Effector memory CD8-positive, alpha-beta T cell (primary cell): ENCODE results near the gene EDIL3.

ENCODE experiments used
- ATAC-seq: fragments of 150-1000 bp; cut with Tn5 transposase; replicated peaks from 2 replicates; pipeline ENCODE4 v1.10.0; 2021; ENCODE audit warnings: mild to moderate bottlenecking, moderate library complexity
- DNase-seq, 3 experiments: peaks; one replicate each; pipeline ENCODE4 v3.0.0; 2021
- H3K27ac Mint-ChIP-seq, 2 donors: one replicate each; pipeline ENCODE4 v1.8.0; 2022; ENCODE audit warnings: mild to moderate bottlenecking in 2 of 2, mixed read lengths in 2 of 2, moderate library complexity in 2 of 2
- H3K27me3 Mint-ChIP-seq, 2 donors: one replicate each; pipeline ENCODE4 v1.8.0; 2022; ENCODE audit warnings: mixed read lengths in 2 of 2
- H3K36me3 Mint-ChIP-seq: one replicate; pipeline ENCODE4 v1.8.0; 2022; ENCODE audit warnings: mild to moderate bottlenecking, moderate library complexity, mixed read lengths; ENCODE audit not compliant: insufficient read depth
- H3K4me1 Mint-ChIP-seq, 2 donors: one replicate each; pipeline ENCODE4 v1.8.0; 2022; ENCODE audit warnings: low read depth in 2 of 2, mixed read lengths in 2 of 2
- H3K4me3 Mint-ChIP-seq, 2 donors: one replicate each; pipeline ENCODE4 v1.8.0; 2022; ENCODE audit warnings: mild to moderate bottlenecking in 2 of 2, mixed read lengths in 2 of 2, moderate library complexity in 2 of 2
- H3K9me3 Mint-ChIP-seq, 2 donors: one replicate each; pipeline ENCODE4 v1.8.0; 2022; ENCODE audit warnings: mixed read lengths in 2 of 2

Gene EDIL3

DNA sequence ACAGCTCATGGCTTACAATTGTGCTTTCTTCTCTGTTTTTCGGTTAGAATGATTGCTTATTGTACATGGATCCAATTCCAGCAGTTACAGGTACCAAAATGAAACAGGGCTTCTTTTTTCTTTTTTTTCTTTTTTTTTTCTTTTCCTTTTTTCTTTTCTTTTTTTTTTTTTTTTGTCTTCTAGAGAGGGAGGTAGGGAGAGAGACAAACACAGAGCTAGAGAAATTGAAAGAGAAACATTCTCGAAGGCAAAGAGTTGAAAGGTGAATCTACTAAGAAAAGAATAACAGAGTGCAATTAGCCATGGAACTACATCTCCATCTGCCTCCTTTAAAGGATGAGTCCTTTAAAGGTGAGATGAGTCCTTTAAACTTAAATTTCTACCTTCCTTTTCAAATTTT is 1.0 kb upstream of the EDIL3 start:
- H3K9me3 Mint-ChIP-seq: peaks cover 4 to 8% of the 10 kb centered on the region in 2 donors
- ATAC-seq: no peak
- no peak for DNase-seq
- no peaks in the 10 kb centered on the region for H3K4me1 Mint-ChIP-seq
- peaks cover 30 to 46% of the 10 kb centered on the region in 2 donors for H3K27me3 Mint-ChIP-seq
- H3K4me3 Mint-ChIP-seq: no peak overlapping the region
- no peaks in the 10 kb centered on the region for H3K36me3 Mint-ChIP-seq
- no peak overlapping the region for H3K27ac Mint-ChIP-seq

- DNase-seq (no peak), ATAC-seq (no peak)
- peaks cover 30 to 46% of the 10 kb centered on the region in 2 donors for H3K27me3 Mint-ChIP-seq
- no peaks in the 10 kb centered on the region for H3K4me1 Mint-ChIP-seq
- no peaks in the 10 kb centered on the region for H3K36me3 Mint-ChIP-seq
- no peak overlapping the region for H3K27ac Mint-ChIP-seq
- no peak overlapping the region for H3K4me3 Mint-ChIP-seq
- peaks cover 4 to 8% of the 10 kb centered on the region in 2 donors for H3K9me3 Mint-ChIP-seq
Observed at GRCh38 chr5:84383816-84384603, 670 bp downstream of the EDIL3 start.

- H3K27me3 Mint-ChIP-seq: peaks cover 30 to 46% of the 10 kb centered on the region in 2 donors
- DNase-seq (no peak), ATAC-seq (no peak)
- peaks cover 4 to 8% of the 10 kb centered on the region in 2 donors for H3K9me3 Mint-ChIP-seq
- H3K4me1 Mint-ChIP-seq: no peaks in the 10 kb centered on the region
- no peak overlapping the region for H3K4me3 Mint-ChIP-seq
- H3K36me3 Mint-ChIP-seq: no peaks in the 10 kb centered on the region
- no peak overlapping the region for H3K27ac Mint-ChIP-seq
Observed at GRCh38 chr5:84383296-84383815, 1.3 kb downstream of the EDIL3 start.

DNA sequence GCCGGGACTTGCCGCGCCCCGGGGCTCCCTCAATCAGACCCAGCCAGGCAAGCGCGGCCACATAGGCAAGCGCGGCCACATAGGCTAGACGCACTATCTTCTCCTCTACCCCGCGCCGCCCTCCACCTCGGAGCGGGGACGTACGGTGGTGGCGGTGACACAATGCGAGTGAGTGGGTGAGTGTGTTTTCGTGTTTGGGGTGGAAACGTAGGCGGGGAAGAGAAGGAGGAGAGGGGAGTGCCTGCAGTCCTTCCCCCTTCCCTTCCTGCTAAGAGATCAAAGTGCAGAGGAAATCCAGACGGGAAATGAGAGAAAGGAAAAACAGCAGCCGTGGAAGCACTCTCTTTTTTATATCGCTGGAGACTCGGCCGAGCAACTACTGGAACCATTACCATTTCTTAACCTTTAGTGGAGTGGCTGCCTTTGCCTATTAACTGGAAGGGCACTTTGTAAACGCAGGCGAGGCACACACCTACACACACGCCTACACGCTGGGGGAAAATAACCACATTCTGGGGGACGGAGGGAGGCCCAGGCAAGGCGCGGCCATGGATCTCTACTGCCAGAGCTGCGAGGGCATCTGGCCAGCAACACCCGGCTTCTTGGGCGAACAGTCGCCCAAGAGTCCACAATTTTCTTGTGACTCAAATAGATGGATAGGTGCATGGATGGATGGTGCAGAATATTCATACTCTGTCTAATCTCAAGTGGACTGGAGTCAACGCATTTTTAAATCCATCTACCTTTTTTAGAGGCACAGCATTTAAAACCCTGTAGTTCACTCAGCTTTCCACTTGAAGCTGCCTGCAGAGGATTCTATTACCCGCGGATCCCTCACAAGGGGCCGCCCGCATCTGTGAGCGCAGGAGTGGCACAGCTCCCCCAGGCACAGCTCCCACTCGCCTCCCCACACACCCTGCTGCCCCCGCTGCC is 2.1 kb downstream of the EDIL3 start:
- Mint-ChIP-seq H3K36me3 (no peaks in the 10 kb centered on the region), H3K4me1 (no peaks in the 10 kb centered on the region), H3K27me3 (peaks cover 30 to 46% of the 10 kb centered on the region in 2 donors), H3K27ac (no peak overlapping the region), H3K4me3 (no peak overlapping the region), H3K9me3 (peaks cover 4 to 8% of the 10 kb centered on the region in 2 donors)
- DNase-seq (no peak), ATAC-seq (no peak)

GRCh38 chr5:84381502-84382362 is 2.9 kb downstream of the EDIL3 start:
- no peaks in the 10 kb centered on the region for H3K4me1 Mint-ChIP-seq
- no peak overlapping the region for H3K27ac Mint-ChIP-seq
- DNase-seq: no peak
- H3K27me3 Mint-ChIP-seq: peaks cover 30 to 46% of the 10 kb centered on the region in 2 donors
- H3K9me3 Mint-ChIP-seq: peaks cover 4 to 8% of the 10 kb centered on the region in 2 donors
- ATAC-seq: no peak
- H3K36me3 Mint-ChIP-seq: no peaks in the 10 kb centered on the region
- no peak overlapping the region for H3K4me3 Mint-ChIP-seq

- ATAC-seq: no peak
- H3K9me3 Mint-ChIP-seq: peaks cover 1 to 8% of the 10 kb centered on the region in 2 donors
- no peak overlapping the region for H3K27ac Mint-ChIP-seq
- peaks cover 23 to 32% of the 10 kb centered on the region in 2 donors for H3K27me3 Mint-ChIP-seq
- no peaks in the 10 kb centered on the region for H3K36me3 Mint-ChIP-seq
- H3K4me1 Mint-ChIP-seq: no peaks in the 10 kb centered on the region
- no peak overlapping the region for H3K4me3 Mint-ChIP-seq
- no peak for DNase-seq
Observed at GRCh38 chr5:84379749-84380148, 4.9 kb downstream of the EDIL3 start.

- peaks cover 0 to 8% of the 10 kb centered on the region in 2 donors for H3K9me3 Mint-ChIP-seq
- H3K4me1 Mint-ChIP-seq: no peaks in the 10 kb centered on the region
- DNase-seq (no peak), ATAC-seq (no peak)
- no peaks in the 10 kb centered on the region for H3K36me3 Mint-ChIP-seq
- H3K27me3 Mint-ChIP-seq: peaks cover 17 to 24% of the 10 kb centered on the region in 2 donors
- no peak overlapping the region for H3K27ac Mint-ChIP-seq
- H3K4me3 Mint-ChIP-seq: no peak overlapping the region
Observed at GRCh38 chr5:84378961-84379360, 5.7 kb downstream of the EDIL3 start.

- Mint-ChIP-seq H3K36me3 (no peaks in the 10 kb centered on the region), H3K27me3 (peaks cover 13 to 19% of the 10 kb centered on the region in 2 donors), H3K4me1 (no peaks in the 10 kb centered on the region), H3K9me3 (peaks cover 3 to 8% of the 10 kb centered on the region in 2 donors), H3K4me3 (no peak overlapping the region), H3K27ac (no peak overlapping the region)
- ATAC-seq (no peak), DNase-seq (no peak)
Observed at GRCh38 chr5:84378420-84378819, 6.3 kb downstream of the EDIL3 start.

DNA sequence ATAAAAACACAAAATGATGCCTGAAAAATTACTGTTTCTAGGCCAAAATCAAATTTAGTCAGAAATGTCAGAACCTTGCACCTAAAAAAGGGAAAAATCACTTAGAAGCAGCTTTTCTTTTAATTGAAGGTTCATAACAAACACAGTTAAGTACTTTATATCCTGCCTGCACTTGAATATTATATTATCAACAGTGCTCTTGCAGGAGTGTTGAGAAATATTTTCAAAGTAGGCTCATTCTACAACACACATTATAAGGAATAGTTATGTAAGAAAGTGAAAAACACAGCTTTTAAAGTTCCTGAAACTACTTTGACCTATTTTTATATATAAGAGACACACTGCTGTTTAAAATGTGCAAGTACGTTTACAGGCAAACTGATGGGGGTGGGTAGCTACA is 8.3 kb downstream of the EDIL3 start:
- peaks cover 0 to 10% of the 10 kb centered on the region in 2 donors for H3K9me3 Mint-ChIP-seq
- no peaks in the 10 kb centered on the region for H3K36me3 Mint-ChIP-seq
- ATAC-seq: no peak

DNA sequence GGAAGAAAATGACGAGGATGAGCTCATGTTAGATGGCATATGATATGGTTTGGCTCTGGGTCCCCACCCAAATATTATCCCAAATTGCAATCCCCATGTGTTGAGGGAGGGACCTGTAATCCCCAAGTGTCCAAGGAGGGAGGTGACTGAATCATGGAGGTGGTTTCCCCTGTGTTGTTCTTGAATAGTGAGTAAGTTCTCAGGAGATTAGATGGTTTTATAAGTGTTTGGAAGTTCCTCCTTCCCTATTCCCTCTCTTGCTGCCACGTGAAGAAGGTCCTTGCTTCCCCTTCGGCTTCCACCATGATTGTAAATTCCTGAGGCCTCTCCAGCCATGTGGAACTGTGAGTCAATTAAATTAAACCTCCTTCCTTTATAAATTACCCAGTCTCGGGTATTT is 10.1 kb downstream of the EDIL3 start:
- no peak for ATAC-seq
- no peaks in the 10 kb centered on the region for H3K27me3 Mint-ChIP-seq
- H3K9me3 Mint-ChIP-seq: peaks cover 0 to 10% of the 10 kb centered on the region in 2 donors
- no peak overlapping the region for H3K4me3 Mint-ChIP-seq
- no peak for DNase-seq
- no peaks in the 10 kb centered on the region for H3K36me3 Mint-ChIP-seq
- no peaks in the 10 kb centered on the region for H3K4me1 Mint-ChIP-seq
- H3K27ac Mint-ChIP-seq: no peak overlapping the region

More for the DNA sequence above, 8.3 kb downstream of the EDIL3 start:
- no peaks in the 10 kb centered on the region for H3K4me1 Mint-ChIP-seq
- H3K27ac Mint-ChIP-seq: no peak overlapping the region
- no peak overlapping the region for H3K4me3 Mint-ChIP-seq
- H3K27me3 Mint-ChIP-seq: no peaks in the 10 kb centered on the region
- no peak for DNase-seq

- Mint-ChIP-seq H3K4me3 (no peak overlapping the region), H3K36me3 (no peaks in the 10 kb centered on the region), H3K27ac (no peak overlapping the region)
Observed at GRCh38 chr5:84373506-84373905, 11.2 kb downstream of the EDIL3 start.

DNA sequence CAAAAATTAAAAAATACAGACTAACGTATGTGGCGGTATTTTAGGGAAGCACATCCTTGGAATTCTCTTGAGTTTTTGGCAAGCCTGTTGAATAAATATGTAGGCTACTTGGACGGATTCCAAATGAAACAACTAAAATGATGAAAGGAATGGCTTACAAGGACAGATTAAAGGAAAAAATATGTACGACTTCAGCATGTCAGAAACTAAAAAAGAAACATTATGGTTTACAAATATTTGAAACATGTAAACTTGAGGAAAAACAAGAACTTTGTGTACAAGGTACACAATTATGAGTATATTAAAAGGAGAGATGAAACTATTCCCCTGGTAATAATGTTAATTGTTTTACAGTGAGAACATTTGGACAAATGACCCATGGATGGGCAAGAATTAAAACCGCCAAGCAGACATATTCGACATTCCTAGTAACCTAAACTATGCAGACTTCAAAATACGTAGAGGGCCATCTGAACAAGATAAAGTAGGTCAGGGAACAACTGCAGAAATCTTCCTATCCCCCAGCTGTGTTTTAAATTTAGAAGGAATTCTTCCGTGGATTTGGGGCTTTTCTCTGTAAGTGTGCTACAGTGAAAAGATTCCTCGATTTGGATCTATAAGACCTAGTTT is 12.5 kb downstream of the EDIL3 start:
- Mint-ChIP-seq H3K9me3 (peaks cover 7 to 12% of the 10 kb centered on the region in 2 donors), H3K27ac (no peak overlapping the region), H3K36me3 (no peaks in the 10 kb centered on the region), H3K4me3 (no peak overlapping the region), H3K4me1 (no peaks in the 10 kb centered on the region), H3K27me3 (no peaks in the 10 kb centered on the region)
- ATAC-seq (no peak), DNase-seq (no peak)

More at GRCh38 chr5:84373506-84373905, 11.2 kb downstream of the EDIL3 start:
- no peaks in the 10 kb centered on the region for H3K27me3 Mint-ChIP-seq
- H3K4me1 Mint-ChIP-seq: no peaks in the 10 kb centered on the region
- DNase-seq (no peak), ATAC-seq (no peak)
- peaks cover 0 to 10% of the 10 kb centered on the region in 2 donors for H3K9me3 Mint-ChIP-seq
